Activated CD4-positive, alpha-beta memory T cell treated with anti-CD3 and anti-CD28 coated beads for 36 hours (primary cell): ENCODE results near the gene OTULIN. TPM values are rescaled to one million over a fixed set of nuclear protein-coding genes. Genes with fewer than 3 reads are reported as not detected.
A peak's percentile ranks its signal among the peaks of the same experiment; 100 is the strongest.

Source experiments
- CTCF ChIA-PET: fragments of 350-600 bp; sonication (Branson Sonifier 250); formaldehyde crosslinking; loops from one replicate; lab custom pipeline; 2021; ENCODE audit warnings: antibody characterized with exemption, inconsistent platforms; lab: Charles Lee
- POLR2A ChIA-PET: fragments of 350-600 bp; sonication (Branson Sonifier 250); formaldehyde crosslinking; loops from one replicate; lab custom pipeline; 2021; ENCODE audit warnings: antibody characterized with exemption; lab: Charles Lee
- DNase-seq: peaks from one replicate; pipeline ENCODE4 v3.0.0-alpha.2; 2020
- H3K27ac Mint-ChIP-seq: one replicate; pipeline ENCODE4 v1.8.0; 2021; ENCODE audit warnings: mixed read lengths
- H3K27me3 Mint-ChIP-seq: one replicate; pipeline ENCODE4 v1.8.0; 2021; ENCODE audit warnings: mixed read lengths
- H3K36me3 Mint-ChIP-seq: one replicate; pipeline ENCODE4 v1.8.0; 2021; ENCODE audit warnings: mixed read lengths
- H3K4me1 Mint-ChIP-seq: one replicate; pipeline ENCODE4 v1.8.0; 2021; ENCODE audit warnings: low read depth, mixed read lengths
- H3K4me3 Mint-ChIP-seq: one replicate; pipeline ENCODE4 v1.8.0; 2021; ENCODE audit warnings: mild to moderate bottlenecking, mixed read lengths
- H3K9me3 Mint-ChIP-seq: one replicate; pipeline ENCODE4 v1.8.0; 2021; ENCODE audit warnings: mixed read lengths
- intact Hi-C: fragments of 100-400 bp; cut with micrococcal nuclease; formaldehyde crosslinking; loops from one replicate; pipeline ENCODE4 v1.15.1; 2023
- total RNA-seq, 2 experiments: library from RNA; stranded (reverse); gene quantifications; one replicate each; pipeline ENCODE4 v1.2.3, GENCODE V29; 2021

Gene OTULIN
- total RNA-seq, 2 experiments from 2014 or later: 53.3 to 53.6 TPM

GRCh38 chr5:14678773-14679334 lies 14.3 kb downstream of the OTULIN start:
- intact Hi-C loops: no loop called here
- Mint-ChIP-seq H3K4me1 (peaks cover 51% of the 10 kb centered on the region), H3K4me3 (no peak overlapping the region), H3K36me3 (peaks cover 36% of the 10 kb centered on the region), H3K27me3 (no peaks in the 10 kb centered on the region), H3K9me3 (no peaks in the 10 kb centered on the region), H3K27ac (peak overlapping the region; percentile 61)
- ChIA-PET POLR2A (interaction anchor here (0.8 kb wide), 1 partner anchor 22 kb away, joined by 3 read pairs; no protein-coding TSS in a partner anchor), CTCF (interaction anchor here (1.0 to 1.4 kb wide), 2 partner anchors 8 to 29 kb away, joined by 3 read pairs; no protein-coding TSS in a partner anchor)
- DNase-seq: no peak

GRCh38 chr5:14679595-14679994 lies 15.1 kb downstream of the OTULIN start:
- ChIA-PET CTCF (interaction anchor here (1.0 kb wide), 1 partner anchor 28 kb away, joined by 3 read pairs; no protein-coding TSS in a partner anchor), POLR2A (no interaction called here)
- Mint-ChIP-seq H3K4me1 (peaks cover 44% of the 10 kb centered on the region), H3K27ac (no peak overlapping the region), H3K36me3 (peaks cover 32% of the 10 kb centered on the region), H3K9me3 (no peaks in the 10 kb centered on the region), H3K4me3 (no peak overlapping the region), H3K27me3 (no peaks in the 10 kb centered on the region)
- intact Hi-C loops: no loop called here
- DNase-seq: no peak

- ChIA-PET POLR2A (interaction anchor here (0.5 to 0.6 kb wide), 2 partner anchors 21 to 273 kb away, joined by 3 read pairs; no protein-coding TSS in a partner anchor), CTCF (interaction anchor here (4.4 kb wide), 1 partner anchor 46 kb away, joined by 20 read pairs; no protein-coding TSS in a partner anchor)
- no peaks in the 10 kb centered on the region for H3K27me3 Mint-ChIP-seq
- H3K36me3 Mint-ChIP-seq: peaks cover 42% of the 10 kb centered on the region
- peaks cover 38% of the 10 kb centered on the region for H3K4me1 Mint-ChIP-seq
- no peak overlapping the region for H3K4me3 Mint-ChIP-seq
- H3K9me3 Mint-ChIP-seq: no peaks in the 10 kb centered on the region
- no peak overlapping the region for H3K27ac Mint-ChIP-seq
- DNase-seq: no peak
- intact Hi-C loops: no loop called here
These were observed 16.8 kb downstream of the OTULIN start for GRCh38 chr5:14681236-14681752.

GRCh38 chr5:14683906-14684455 lies 19.5 kb downstream of the OTULIN start:
- peaks cover 23% of the 10 kb centered on the region for H3K4me1 Mint-ChIP-seq
- intact Hi-C loops: no loop called here
- peaks cover 57% of the 10 kb centered on the region for H3K36me3 Mint-ChIP-seq
- ChIA-PET CTCF (interaction anchor here (0.6 to 5.0 kb wide), 7 partner anchors 10 to 332 kb away, joined by 3 to 42 read pairs (median 20); no protein-coding TSS in a partner anchor), POLR2A (interaction anchor here (1.1 to 1.2 kb wide), 2 partner anchors 9 to 19 kb away, joined by 3 to 4 read pairs; no protein-coding TSS in a partner anchor)
- H3K4me3 Mint-ChIP-seq: no peak overlapping the region
- no peak for DNase-seq
- no peak overlapping the region for H3K27ac Mint-ChIP-seq
- no peaks in the 10 kb centered on the region for H3K9me3 Mint-ChIP-seq
- H3K27me3 Mint-ChIP-seq: no peaks in the 10 kb centered on the region

GRCh38 chr5:14684757-14685156 lies 20.2 kb downstream of the OTULIN start:
- ChIA-PET POLR2A (interaction anchor here (1.2 kb wide), 1 partner anchor 9 kb away, joined by 4 read pairs; no protein-coding TSS in a partner anchor), CTCF (interaction anchor here (1.0 to 5.0 kb wide), 9 partner anchors 10 to 331 kb away, joined by 3 to 42 read pairs (median 11); no protein-coding TSS in a partner anchor)
- peaks cover 3% of the 10 kb centered on the region for H3K9me3 Mint-ChIP-seq
- H3K27ac Mint-ChIP-seq: peak overlapping the region; percentile 26
- H3K4me1 Mint-ChIP-seq: peaks cover 20% of the 10 kb centered on the region
- no peaks in the 10 kb centered on the region for H3K27me3 Mint-ChIP-seq
- no peak overlapping the region for H3K4me3 Mint-ChIP-seq
- H3K36me3 Mint-ChIP-seq: peaks cover 65% of the 10 kb centered on the region
- intact Hi-C loops: loop anchor here (1.0 kb wide), 3 partner anchors 22 to 319 kb away; no protein-coding TSS in a partner anchor
- no peak for DNase-seq

- H3K27ac Mint-ChIP-seq: peak overlapping the region; percentile 59
- peaks cover 68% of the 10 kb centered on the region for H3K36me3 Mint-ChIP-seq
- peaks cover 15% of the 10 kb centered on the region for H3K4me1 Mint-ChIP-seq
- H3K4me3 Mint-ChIP-seq: no peak overlapping the region
- intact Hi-C loops: loop anchor here (1.0 kb wide), 3 partner anchors 21 to 318 kb away; no protein-coding TSS in a partner anchor
- ChIA-PET CTCF (interaction anchor here (0.6 to 5.0 kb wide), 25 partner anchors 9 to 331 kb away, joined by 3 to 42 read pairs (median 4); no protein-coding TSS in a partner anchor), POLR2A (interaction anchor here (0.6 kb wide), 1 partner anchor 328 kb away, joined by 3 read pairs; no protein-coding TSS in a partner anchor)
- H3K27me3 Mint-ChIP-seq: no peaks in the 10 kb centered on the region
- DNase-seq: peak; percentile 71
- peaks cover 9% of the 10 kb centered on the region for H3K9me3 Mint-ChIP-seq
These were observed 21.2 kb downstream of the OTULIN start for GRCh38 chr5:14685757-14686156.

- Mint-ChIP-seq H3K27ac (no peak overlapping the region), H3K4me3 (no peak overlapping the region), H3K36me3 (peaks cover 69% of the 10 kb centered on the region), H3K4me1 (peaks cover 15% of the 10 kb centered on the region), H3K27me3 (no peaks in the 10 kb centered on the region), H3K9me3 (peaks cover 9% of the 10 kb centered on the region)
- ChIA-PET POLR2A (no interaction called here), CTCF (interaction anchor here (0.8 to 5.0 kb wide), 5 partner anchors 9 to 317 kb away, joined by 3 to 42 read pairs (median 21); no protein-coding TSS in a partner anchor)
- no peak for DNase-seq
- intact Hi-C loops: no loop called here
These were observed 22.0 kb downstream of the OTULIN start for GRCh38 chr5:14686517-14686916.

GRCh38 chr5:14687023-14687665 lies 22.6 kb downstream of the OTULIN start:
- Mint-ChIP-seq H3K36me3 (peaks cover 70% of the 10 kb centered on the region), H3K4me3 (no peak overlapping the region), H3K27ac (no peak overlapping the region), H3K4me1 (peaks cover 15% of the 10 kb centered on the region), H3K9me3 (peaks cover 9% of the 10 kb centered on the region), H3K27me3 (no peaks in the 10 kb centered on the region)
- no peak for DNase-seq
- POLR2A ChIA-PET: no interaction called here
- CTCF ChIA-PET: interaction anchor here (0.5 to 5.0 kb wide), 4 partner anchors 9 to 316 kb away, joined by 3 to 42 read pairs (median 20); no protein-coding TSS in a partner anchor
- intact Hi-C loops: no loop called here

- Mint-ChIP-seq H3K36me3 (peaks cover 70% of the 10 kb centered on the region), H3K9me3 (peaks cover 9% of the 10 kb centered on the region), H3K4me1 (peaks cover 10% of the 10 kb centered on the region), H3K4me3 (no peak overlapping the region), H3K27ac (no peak overlapping the region), H3K27me3 (no peaks in the 10 kb centered on the region)
- POLR2A ChIA-PET: no interaction called here
- no peak for DNase-seq
- intact Hi-C loops: no loop called here
- CTCF ChIA-PET: no interaction called here
These were observed 28.6 kb downstream of the OTULIN start for GRCh38 chr5:14693070-14693469.

- peaks cover 67% of the 10 kb centered on the region for H3K36me3 Mint-ChIP-seq
- POLR2A ChIA-PET: no interaction called here
- no peak overlapping the region for H3K27ac Mint-ChIP-seq
- no peak for DNase-seq
- H3K4me1 Mint-ChIP-seq: peaks cover 28% of the 10 kb centered on the region
- CTCF ChIA-PET: interaction anchor here (3.0 kb wide), 1 partner anchor 10 kb away, joined by 11 read pairs; no protein-coding TSS in a partner anchor
- peaks cover 3% of the 10 kb centered on the region for H3K9me3 Mint-ChIP-seq
- no peaks in the 10 kb centered on the region for H3K27me3 Mint-ChIP-seq
- no peak overlapping the region for H3K4me3 Mint-ChIP-seq
- intact Hi-C loops: no loop called here
These were observed 30.6 kb downstream of the OTULIN start for GRCh38 chr5:14695152-14695551.

GRCh38 chr5:14696057-14696456 lies 31.5 kb downstream of the OTULIN start:
- Mint-ChIP-seq H3K36me3 (peaks cover 63% of the 10 kb centered on the region), H3K4me3 (no peak overlapping the region), H3K27me3 (no peaks in the 10 kb centered on the region), H3K4me1 (peaks cover 33% of the 10 kb centered on the region), H3K9me3 (no peaks in the 10 kb centered on the region), H3K27ac (no peak overlapping the region)
- CTCF ChIA-PET: interaction anchor here (3.0 kb wide), 1 partner anchor 11 kb away, joined by 11 read pairs; no protein-coding TSS in a partner anchor
- POLR2A ChIA-PET: no interaction called here
- intact Hi-C loops: no loop called here
- DNase-seq: no peak
